ENCODE results near the gene NEMP1.

DNA sequence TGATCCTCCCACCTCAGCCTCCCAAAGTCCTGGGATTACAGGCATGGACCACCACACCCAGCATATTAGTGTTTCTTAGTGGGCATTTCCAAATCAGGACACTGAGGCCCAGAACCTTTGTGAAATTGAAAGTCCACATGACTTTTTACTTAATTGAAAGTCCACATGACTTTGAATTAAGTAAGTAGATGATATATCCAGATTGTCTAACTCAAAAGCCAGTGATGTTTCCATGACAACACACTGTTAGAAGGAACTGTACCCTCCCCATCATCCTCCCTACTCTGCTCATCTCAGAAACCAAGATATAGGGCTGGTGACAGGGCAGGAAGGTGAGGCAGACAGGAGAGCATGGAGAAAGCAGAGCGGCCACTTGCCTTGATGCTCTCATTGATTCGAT is 35.9 kb downstream of the NEMP1 start:
- no peak for TF ChIP-seq POLR2A (IDR thresholded peaks at IDR 0.05; ENCODE audit: low read depth, low read length)
- TF ChIP-seq TAF1 (IDR thresholded peaks at IDR 0.05; ENCODE audit: borderline replicate concordance, low read depth, low read length) = no peak

Data from GM12892 (cell line).